IPS-18c (cell line): ENCODE results near the gene ANKS1B.

Source experiments
- H3K4me3 ChIP-seq: 2 replicates; pipeline ENCODE4 v1.7.0; 2013; ENCODE audit warnings: low read depth, mild to moderate bottlenecking, low read length, moderate library complexity; ENCODE audit not compliant: insufficient read depth
- H3K9me3 ChIP-seq: one replicate; pipeline ENCODE4 v1.6.1; 2013; ENCODE audit warnings: mild to moderate bottlenecking, low read length, moderate library complexity; ENCODE audit not compliant: control insufficient read depth, insufficient read depth

ANKS1B gene

DNA sequence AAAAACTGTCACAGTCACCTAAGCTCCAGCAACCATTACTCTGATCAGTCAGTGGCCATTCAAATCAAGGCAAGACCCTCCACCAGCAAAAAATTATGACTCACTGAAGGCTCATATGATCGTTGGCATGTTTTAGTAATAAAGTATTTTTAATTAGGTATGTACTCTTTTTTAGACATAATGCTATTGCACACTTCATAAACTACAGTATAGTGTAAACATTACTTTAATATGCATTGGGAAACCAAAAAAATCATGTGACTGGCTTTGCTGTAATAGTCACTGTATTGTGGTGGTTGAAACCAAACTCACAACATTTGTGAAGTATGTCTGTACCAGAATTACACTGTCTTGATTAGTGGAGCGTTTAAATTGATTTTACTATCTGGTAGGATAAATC lies 471.7 kb downstream of the ANKS1B start:
- Histone ChIP-seq H3K4me3 (no peak overlapping the region), H3K9me3 (peaks cover 2% of the 10 kb centered on the region)

DNA sequence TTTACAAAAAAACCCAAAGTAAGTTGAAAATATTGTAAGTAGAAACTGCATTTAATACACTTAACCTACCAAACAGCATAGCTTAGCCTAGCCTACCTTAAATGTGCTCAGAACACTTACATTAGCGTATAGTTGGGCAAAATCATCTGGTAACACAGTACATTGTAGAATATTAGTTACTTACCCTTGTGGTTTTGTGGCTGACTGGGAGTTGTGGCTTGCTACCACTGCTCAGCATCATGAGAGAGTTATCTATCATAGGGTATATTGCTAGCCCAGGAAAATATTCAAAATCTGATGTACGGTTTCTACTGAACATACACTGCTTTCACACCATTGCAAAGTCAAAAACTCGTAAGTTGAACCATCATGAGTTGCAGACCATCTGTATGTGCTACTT lies 478.9 kb downstream of the ANKS1B start:
- Histone ChIP-seq H3K4me3 (no peak overlapping the region), H3K9me3 (no peaks in the 10 kb centered on the region)

DNA sequence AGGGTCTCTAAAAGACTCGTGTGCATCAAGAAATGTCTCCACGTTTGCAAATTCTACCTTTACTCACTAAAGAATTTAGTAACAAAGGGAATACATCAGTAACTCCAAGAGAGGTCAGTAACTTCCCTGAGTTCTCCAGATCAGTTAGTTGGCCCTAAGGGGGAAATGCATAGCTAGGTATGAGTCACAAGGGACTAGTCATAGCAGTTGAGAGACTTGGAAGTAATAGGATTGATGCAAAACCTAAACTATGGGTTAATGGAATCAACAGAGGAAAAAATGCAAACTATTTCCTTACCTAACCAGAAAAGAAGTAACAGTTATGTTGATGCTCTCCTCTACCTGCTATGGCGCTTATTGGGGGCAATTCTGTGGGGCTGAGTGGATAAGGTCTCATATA lies 486.0 kb downstream of the ANKS1B start:
- H3K9me3 ChIP-seq = no peaks in the 10 kb centered on the region
- H3K4me3 ChIP-seq = no peak overlapping the region

DNA sequence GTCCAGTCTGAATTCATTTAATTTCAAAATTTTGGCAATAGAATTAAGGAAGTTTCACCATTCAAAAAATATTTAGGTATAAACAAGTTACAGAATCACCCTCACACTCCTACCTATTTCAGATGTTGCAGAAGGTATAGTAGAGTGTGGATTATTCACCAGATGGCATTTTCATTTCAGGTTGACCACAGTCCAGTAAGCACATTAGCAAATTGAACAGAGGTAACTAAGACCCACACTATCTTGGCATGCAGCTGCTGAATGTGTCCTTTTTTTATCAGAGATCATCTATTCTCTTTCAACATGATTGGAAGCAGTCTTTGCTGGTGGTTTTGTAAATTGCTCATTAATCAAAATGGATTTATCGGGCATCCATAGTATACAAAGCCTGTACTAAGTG lies 488.9 kb downstream of the ANKS1B start:
- Histone ChIP-seq H3K9me3 (no peaks in the 10 kb centered on the region), H3K4me3 (no peak overlapping the region)

DNA sequence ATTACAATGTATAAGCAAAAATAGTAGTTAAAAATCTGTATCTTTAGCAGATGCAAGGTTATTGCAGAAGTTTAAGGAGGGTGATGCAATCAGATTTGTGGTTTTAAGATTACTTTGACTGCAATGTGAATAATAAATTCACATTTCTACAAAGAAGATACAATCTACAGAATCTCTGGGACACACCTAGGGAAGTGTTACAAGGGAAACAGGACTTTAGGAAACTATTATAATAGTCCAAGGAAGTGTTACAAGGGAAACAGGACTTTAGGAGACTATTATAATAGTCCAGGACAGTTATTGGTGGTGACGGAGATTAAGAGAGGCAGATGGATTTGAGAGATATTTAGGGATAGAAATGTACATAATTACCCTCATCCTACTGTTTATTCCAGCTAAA lies 491.5 kb downstream of the ANKS1B start:
- no peaks in the 10 kb centered on the region for H3K9me3 ChIP-seq
- no peak overlapping the region for H3K4me3 ChIP-seq

DNA sequence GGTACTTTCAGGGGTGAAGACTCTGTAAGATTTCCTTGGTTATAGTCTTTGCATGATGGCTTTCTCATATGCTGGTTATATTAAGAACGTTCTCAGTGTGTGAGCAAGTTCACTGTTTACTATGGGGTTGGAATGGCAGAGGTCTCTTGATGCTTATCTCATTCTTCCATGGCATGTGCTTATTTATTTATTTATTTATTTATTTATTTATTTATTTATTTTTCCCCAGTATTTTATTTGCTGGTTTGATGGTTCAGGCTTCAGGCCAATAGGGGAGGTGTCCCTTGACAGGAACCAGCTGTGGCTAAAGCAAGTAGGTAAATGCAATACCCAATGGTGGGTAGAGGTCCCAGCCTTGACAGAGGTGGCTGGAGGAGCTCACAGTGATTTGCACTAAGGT lies 498.5 kb downstream of the ANKS1B start:
- Histone ChIP-seq H3K9me3 (no peaks in the 10 kb centered on the region), H3K4me3 (no peak overlapping the region)

DNA sequence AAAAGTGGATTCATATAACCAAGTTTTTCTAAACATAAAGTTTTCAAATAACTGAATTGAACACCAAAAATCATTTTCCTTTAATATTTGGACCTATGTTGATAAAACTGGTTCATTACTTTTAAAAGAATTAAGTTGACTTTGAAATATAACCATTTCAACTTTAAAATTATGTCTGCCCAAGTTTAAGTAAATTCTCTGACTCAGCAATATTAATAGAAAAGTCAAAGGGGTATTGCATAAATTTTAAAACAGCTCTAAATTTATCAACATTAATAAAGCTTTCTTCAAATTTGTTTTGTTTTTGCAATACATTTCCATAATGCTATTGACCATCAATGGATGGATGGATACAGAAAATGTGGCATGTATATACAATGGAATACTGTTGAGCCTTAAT lies 505.6 kb downstream of the ANKS1B start:
- Histone ChIP-seq H3K9me3 (no peaks in the 10 kb centered on the region), H3K4me3 (no peak overlapping the region)

DNA sequence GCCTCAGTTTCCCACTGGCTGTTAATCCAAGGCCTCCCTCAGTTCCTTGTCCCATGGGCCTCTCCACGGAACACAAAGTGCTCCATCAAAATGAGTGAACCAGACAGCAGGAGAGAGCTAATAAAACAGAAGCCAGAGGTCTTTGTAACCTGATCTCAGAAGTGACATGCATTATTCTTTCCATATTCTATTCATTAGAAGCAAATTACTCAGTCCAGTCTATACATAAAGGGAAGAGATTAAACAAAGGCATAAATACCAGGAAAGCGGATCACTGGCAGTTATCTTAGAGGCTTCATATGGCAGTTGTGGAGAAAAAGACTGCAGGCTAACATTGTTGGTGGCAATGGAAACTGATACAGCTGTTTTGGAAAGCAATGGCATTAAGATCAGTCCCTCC lies 507.8 kb downstream of the ANKS1B start:
- no peak overlapping the region for H3K4me3 ChIP-seq
- H3K9me3 ChIP-seq = no peaks in the 10 kb centered on the region

DNA sequence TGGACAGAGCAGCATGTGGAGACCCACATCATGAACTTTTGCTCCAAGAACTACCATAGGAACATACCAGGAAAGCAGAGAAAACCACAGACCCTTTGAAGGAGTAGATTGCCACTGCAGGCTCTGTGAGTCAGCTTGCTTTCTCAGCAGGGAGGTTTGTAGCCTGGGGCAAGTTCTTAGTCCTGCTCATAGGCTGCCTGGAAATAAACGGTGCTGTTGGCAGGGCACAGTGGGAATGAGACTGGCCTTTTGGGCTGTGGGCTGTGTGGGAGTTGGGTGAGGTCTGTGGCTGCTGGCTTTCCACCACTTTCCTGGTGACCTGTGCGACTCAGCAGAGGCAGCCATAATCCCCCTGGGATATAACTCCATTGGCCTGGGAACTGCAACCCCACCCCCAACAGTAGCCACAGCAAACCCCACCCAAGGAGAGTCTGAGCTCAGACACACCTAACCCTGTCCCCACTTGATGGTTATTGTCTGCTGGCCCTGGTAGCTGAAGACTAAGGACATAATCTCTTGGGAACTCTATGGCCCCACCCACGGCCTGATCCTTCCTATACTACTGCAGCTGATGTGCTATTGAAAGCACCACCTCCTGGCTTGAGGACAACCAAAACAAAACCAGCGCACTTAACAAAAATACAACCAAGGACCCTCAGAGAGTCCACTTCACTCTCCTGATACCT lies 529.2 kb downstream of the ANKS1B start:
- H3K4me3 ChIP-seq = no peak overlapping the region
- H3K9me3 ChIP-seq = no peaks in the 10 kb centered on the region

DNA sequence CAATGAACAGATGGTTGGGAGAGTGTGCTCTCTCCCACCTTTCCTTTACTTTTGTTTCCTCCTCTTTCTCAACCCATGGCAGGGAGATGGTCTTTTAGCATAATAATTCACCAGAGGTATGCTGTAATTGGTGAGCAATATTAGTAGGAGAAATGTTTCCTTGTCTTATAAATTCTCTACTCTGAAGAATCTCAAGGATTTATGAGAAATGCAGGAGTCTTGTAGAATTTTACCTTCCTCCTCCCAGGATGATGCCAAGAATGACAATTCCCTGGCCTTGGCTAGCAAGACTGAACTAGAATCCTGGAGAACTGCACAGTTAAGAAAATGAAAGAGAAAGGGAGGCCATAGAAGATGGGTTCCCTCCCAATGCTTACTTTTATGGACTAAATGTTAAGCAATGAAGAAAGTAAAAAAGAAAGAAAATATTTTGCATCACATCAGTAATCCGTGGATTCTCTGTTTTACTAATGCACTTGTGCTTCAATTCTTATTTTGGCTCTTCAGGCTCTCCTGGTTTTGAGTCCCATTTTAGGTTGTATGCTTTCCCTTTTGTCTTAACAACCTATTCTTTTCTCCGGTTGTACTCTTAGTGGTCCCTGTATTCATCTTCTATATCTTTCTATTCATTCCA lies 530.1 kb downstream of the ANKS1B start:
- Histone ChIP-seq H3K9me3 (no peaks in the 10 kb centered on the region), H3K4me3 (no peak overlapping the region)

DNA sequence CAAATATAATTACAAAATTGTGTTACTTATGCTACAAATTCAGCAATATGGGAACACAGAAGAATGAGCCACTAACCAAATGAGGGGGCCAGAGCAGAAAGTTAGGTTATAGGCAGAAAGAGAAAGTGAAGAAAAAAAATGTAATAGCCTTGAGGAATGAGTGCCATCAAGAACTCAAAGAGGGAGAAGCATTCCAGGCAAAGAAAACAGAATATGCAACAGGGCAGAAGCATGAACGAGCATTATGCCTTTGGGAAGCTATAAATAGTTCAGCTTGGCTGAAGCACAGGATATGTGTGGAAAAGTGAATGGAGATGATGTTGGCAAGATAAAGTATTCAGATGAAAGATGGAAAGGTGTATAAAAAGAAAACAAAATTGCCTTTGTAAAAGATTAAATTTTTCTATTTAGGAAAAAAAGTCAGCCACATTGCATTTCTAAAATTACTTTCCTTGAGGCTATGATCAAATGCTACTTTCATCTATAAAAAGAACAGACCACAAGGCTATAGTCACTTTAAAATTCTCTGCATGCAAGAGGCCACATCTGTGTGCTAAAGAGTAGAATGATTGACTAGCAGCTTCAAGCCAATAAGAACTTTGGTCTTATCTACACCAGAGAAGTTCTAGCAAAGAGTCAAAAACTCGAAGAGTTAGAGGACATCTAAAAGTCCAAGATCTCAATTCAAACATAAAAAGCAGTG lies 530.7 kb downstream of the ANKS1B start:
- Histone ChIP-seq H3K9me3 (no peaks in the 10 kb centered on the region), H3K4me3 (no peak overlapping the region)

DNA sequence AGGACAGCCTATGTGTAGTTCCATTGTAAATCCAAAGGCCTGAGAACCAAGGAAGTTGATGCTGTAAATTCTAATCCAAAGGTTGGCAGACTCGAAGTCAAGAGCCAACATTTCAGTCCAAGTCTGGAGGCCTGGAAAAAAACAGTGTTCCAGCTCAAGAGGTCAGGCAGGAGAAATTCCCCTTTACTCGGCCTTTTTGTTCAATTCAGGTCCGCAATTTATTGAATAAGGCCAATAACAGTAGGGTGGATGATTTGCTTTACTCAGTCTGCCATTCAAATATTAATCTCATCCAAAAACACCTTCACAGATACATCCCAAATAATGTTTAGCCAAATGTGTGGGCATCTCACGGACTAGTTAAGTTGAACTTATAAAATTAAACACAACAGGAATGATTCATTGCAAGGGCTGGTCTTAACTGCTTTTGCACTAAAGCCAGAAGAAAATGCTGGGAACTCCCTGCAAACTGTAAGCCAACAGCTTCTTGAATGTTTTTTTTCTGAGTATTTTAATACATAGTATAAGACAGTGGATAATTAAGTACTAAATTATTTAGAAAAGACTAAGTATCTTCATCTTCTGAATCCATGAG lies 534.6 kb downstream of the ANKS1B start:
- no peaks in the 10 kb centered on the region for H3K9me3 ChIP-seq
- H3K4me3 ChIP-seq = no peak overlapping the region

DNA sequence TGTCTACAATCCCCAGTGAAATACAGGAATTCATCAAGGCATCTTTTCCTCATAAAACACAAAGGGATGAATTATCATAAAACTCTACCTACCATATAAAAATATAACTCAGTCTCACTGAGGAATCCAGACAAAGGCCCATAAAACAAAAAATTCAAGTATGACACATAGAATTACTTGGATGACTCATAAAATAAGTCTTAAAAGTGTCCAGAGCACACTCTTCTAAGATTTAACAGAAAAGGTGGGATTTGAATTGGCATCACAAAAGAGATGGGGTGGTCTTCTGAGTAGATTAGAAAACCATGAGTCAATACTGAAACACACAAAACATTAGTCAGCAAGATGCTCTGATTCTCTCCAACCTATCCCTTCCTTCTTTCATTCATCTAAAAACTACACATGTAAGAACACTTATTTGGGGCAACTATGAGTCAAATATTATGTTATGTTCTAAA lies 539.8 kb downstream of the ANKS1B start:
- Histone ChIP-seq H3K4me3 (no peak overlapping the region), H3K9me3 (no peaks in the 10 kb centered on the region)

DNA sequence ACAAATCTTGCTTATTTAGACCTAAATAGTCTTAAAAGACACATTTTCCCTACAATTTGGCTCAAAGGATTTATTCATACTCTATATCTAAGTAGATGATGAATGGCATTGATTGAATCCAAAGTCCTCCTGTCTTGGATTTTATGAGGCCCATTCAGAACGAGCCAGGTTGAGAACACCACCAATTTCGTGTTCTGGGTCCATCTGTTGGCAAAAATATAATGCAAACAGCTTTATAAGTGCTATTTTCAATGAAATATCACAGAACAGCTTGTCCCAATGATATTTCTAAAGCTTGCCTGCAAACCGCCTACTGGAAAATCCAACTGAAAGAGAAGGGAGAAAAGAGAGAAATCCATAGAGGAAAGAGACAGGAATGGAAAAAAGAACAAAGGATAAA lies 542.0 kb downstream of the ANKS1B start:
- Histone ChIP-seq H3K4me3 (no peak overlapping the region), H3K9me3 (no peaks in the 10 kb centered on the region)

DNA sequence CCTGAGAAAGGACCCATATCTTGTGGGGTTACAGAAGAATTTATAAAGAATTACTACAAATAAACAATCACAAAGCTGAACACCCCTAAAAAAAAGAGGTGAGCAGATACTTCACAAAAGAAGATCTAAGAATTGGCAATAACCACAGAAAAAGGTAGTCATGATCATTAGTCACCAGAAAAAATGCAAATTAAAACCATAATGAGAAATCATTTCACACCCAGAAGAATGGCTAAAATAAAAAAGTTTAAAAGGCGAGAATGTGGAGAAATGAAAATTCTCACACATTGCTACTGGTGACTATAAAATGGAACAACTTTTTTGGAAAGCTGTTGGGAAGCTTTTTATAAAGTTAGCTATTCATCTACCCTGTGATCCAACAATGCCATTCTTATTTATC lies 545.3 kb downstream of the ANKS1B start:
- Histone ChIP-seq H3K9me3 (no peaks in the 10 kb centered on the region), H3K4me3 (no peak overlapping the region)

DNA sequence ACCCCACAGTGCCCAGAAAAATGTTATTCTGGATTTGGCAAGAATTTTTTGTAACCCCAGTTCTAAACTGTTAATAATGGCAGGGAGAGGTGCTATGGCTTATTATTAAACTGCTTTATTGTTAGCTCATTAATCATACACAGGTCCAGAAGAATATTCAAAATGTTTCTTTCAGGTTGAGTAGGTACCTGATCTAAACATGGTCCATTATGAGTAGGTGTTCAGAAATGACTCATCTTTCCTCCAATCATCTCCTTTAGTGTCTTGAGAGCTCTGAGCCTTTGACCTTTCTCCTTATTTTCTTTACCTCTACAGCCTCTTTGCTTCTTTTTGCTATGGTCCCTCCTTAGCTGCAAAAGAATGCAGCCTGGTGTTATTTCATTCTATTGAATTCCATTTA lies 548.2 kb downstream of the ANKS1B start:
- H3K9me3 ChIP-seq = no peaks in the 10 kb centered on the region
- H3K4me3 ChIP-seq = no peak overlapping the region

DNA sequence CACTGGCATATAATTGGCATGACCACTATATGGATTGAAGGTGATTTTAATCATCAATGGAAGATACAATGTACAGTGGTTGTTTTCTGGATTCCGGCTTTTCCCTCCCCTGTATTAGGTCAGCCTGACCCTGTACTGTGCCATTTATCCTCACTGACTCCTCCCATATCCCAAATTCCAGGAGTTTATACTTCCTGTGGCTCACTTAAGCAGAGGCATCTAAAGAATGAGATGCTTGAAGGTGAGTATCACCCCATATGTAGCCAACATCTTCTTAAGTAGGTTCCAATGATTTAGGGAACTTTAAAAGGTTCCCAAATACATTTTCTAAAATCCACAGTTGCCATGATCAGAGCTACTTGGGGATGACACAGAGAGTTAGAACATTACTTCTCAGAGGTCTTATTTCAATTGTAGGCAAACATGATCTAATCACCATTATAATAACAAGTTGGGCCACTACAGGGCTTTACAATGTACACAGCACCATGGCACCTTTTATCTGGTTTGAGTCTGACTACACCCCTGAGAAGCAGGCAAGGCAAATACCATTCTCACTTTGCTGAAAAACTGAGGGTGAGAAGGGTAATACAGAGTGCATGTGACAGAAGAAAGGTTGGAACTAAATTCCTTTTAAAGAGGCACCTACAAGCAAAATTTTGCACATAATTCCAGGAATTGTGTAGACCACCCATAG lies 549.5 kb downstream of the ANKS1B start:
- Histone ChIP-seq H3K4me3 (no peak overlapping the region), H3K9me3 (no peaks in the 10 kb centered on the region)
